HepG2 (cell line): ENCODE results near the gene SNRPD2. TPM values are rescaled to one million over a fixed set of nuclear protein-coding genes. Genes with fewer than 3 reads are reported as not detected.

Experiments
- BRF2 ChIP-seq: sonication (generic); formaldehyde crosslinking; IDR thresholded peaks from 2 replicates; pipeline ENCODE4 v1.8.1; 2022; ENCODE audit warnings: mild to moderate bottlenecking, missing genetic modification reagents
- DNMT1 ChIP-seq: sonication (generic); formaldehyde crosslinking; IDR thresholded peaks from 2 replicates; pipeline ENCODE4 v1.5.1; 2020; ENCODE audit warnings: mild to moderate bottlenecking, missing genetic modification reagents
- EZH2 ChIP-seq: conservative IDR thresholded peaks from 2 replicates; pipeline ENCODE4 v1.6.1; 2012; ENCODE audit warnings: mild to moderate bottlenecking, low read depth, low read length, moderate library complexity
- HOXA7 ChIP-seq: sonication (generic); formaldehyde crosslinking; IDR thresholded peaks from 2 replicates; pipeline ENCODE4 v1.8.1; 2022; ENCODE audit warnings: mild to moderate bottlenecking, missing genetic modification reagents, moderate library complexity
- JUNB ChIP-seq: sonication (generic); formaldehyde crosslinking; IDR thresholded peaks from 2 replicates; pipeline ENCODE4 v1.8.0; 2022; ENCODE audit warnings: missing genetic modification reagents, mild to moderate bottlenecking, borderline replicate concordance
- PCBP1 ChIP-seq: fragments of 200-400 bp; formaldehyde crosslinking; IDR thresholded peaks from 2 replicates; pipeline ENCODE4 v1.6.1; 2017; ENCODE audit warnings: mild to moderate bottlenecking, low read depth, low read length, borderline replicate concordance
- RFXANK ChIP-seq: IDR thresholded peaks from 2 replicates; pipeline ENCODE4 v1.6.1; 2016
- ZNF20 ChIP-seq: sonication (generic); formaldehyde crosslinking; IDR thresholded peaks from 2 replicates; pipeline ENCODE4 v1.4.0; 2020; ENCODE audit warnings: mild to moderate bottlenecking, moderate library complexity, missing genetic modification reagents
- polyA plus RNA-seq, 8 experiments: library from polyadenylated mRNA; depleted of rRNA in 3 of 8; stranded (reverse) in 7 of 8; unstranded in 1 of 8; fragments of >200 nt; fragmentation: Illumina TruSeq in 4 of 8; extraction: Trizol in 4 of 8; gene quantifications; 2 replicates each; pipeline versions ENCODE4 v1.2.1 to v1.2.3, GENCODE V29; 2011 to 2016; ENCODE audit warnings: low read depth in 4 of 8, missing spikeins in 1 of 8, mixed read lengths in 1 of 8; ENCODE audit not compliant: insufficient read depth in 1 of 8
- total RNA-seq, 5 experiments: library from RNA; depleted of rRNA; stranded (reverse); fragments of >200 nt; fragmentation: Illumina TruSeq; extraction: Trizol; gene quantifications; 2 replicates each; pipeline ENCODE4 v1.2.3, GENCODE V29; 2016; ENCODE audit warnings: low read depth in 1 of 5
- TF ChIP-seq, protein P1 (sequence below): sonication (generic); formaldehyde crosslinking; IDR thresholded peaks from 2 replicates; pipeline ENCODE4 v1.5.0; 2020; ENCODE audit warnings: mild to moderate bottlenecking, missing genetic modification reagents, borderline replicate concordance

SNRPD2 gene
- total and polyA plus RNA-seq, 2 of the 13 experiments (the other 11 are each of a cell fraction or from before 2014, with no cell fraction given), result 299 to 485 TPM

- TF ChIP-seq ZNF20 (no peak), RFXANK (CRISPR knock-in tag) (no peak), PCBP1 (no peak), DNMT1 (CRISPR knock-in tag) (no peak), JUNB (CRISPR knock-in tag) (0 out of 2 replicates have a peak, but pooled peaks have one; percentile 35), EZH2 (no peak), BRF2 (no peak), HOXA7 (no peak)
- TF ChIP-seq, protein P1, sequence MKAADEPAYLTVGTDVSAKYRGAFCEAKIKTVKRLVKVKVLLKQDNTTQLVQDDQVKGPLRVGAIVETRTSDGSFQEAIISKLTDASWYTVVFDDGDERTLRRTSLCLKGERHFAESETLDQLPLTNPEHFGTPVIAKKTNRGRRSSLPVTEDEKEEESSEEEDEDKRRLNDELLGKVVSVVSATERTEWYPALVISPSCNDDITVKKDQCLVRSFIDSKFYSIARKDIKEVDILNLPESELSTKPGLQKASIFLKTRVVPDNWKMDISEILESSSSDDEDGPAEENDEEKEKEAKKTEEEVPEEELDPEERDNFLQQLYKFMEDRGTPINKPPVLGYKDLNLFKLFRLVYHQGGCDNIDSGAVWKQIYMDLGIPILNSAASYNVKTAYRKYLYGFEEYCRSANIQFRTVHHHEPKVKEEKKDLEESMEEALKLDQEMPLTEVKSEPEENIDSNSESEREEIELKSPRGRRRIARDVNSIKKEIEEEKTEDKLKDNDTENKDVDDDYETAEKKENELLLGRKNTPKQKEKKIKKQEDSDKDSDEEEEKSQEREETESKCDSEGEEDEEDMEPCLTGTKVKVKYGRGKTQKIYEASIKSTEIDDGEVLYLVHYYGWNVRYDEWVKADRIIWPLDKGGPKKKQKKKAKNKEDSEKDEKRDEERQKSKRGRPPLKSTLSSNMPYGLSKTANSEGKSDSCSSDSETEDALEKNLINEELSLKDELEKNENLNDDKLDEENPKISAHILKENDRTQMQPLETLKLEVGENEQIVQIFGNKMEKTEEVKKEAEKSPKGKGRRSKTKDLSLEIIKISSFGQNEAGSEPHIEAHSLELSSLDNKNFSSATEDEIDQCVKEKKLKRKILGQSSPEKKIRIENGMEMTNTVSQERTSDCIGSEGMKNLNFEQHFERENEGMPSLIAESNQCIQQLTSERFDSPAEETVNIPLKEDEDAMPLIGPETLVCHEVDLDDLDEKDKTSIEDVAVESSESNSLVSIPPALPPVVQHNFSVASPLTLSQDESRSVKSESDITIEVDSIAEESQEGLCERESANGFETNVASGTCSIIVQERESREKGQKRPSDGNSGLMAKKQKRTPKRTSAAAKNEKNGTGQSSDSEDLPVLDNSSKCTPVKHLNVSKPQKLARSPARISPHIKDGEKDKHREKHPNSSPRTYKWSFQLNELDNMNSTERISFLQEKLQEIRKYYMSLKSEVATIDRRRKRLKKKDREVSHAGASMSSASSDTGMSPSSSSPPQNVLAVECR (CRISPR knock-in tag), result 0 out of 2 replicates have a peak, but pooled peaks have one; percentile 29
Measured at GRCh38 chr19:45668342-45668871, 23.3 kb downstream of the SNRPD2 start (continued).
